ENCODE measurements around the gene TMEM37.

Gene TMEM37

DNA sequence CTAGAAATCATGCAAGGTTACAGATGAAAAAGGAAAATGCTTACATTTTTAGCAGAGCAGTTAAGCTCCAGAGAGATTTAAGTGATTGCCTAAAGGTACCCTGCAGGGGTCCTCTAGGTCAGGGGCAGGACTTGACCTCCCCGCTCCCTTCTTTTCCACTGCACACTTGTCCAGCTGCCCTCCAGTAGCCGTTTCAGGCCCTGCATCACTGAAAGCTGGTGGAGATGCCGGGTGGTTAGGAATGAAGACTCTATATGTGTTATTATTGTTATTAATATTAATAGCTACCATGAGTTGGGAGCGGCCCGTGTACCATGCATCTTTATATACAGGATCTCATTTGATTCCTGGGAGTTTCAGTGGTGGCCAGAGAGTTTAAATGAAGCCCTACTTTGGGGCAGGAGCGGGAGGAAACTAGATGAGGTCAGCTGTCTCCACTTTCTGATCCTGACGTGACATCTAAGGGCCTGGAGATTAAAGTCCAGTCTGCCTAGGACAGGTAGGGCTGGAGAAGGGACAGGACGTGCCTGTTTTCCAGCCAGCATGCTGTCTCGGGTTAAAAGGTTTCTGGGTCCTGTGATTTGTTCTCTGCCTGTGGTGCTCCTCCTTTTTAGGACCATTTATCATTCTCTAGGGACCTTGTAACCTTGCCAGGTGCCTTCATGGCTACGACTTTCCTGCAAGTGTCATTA lies 2.1 kb downstream of the TMEM37 start:
- DNase-seq (ENCODE audit: low read depth, low spot score) = peak; percentile 42

GRCh38 chr2:119434664-119435063 lies 3.0 kb downstream of the TMEM37 start:
- peak; percentile 90 for DNase-seq (ENCODE audit: low read depth, low spot score)

DNA sequence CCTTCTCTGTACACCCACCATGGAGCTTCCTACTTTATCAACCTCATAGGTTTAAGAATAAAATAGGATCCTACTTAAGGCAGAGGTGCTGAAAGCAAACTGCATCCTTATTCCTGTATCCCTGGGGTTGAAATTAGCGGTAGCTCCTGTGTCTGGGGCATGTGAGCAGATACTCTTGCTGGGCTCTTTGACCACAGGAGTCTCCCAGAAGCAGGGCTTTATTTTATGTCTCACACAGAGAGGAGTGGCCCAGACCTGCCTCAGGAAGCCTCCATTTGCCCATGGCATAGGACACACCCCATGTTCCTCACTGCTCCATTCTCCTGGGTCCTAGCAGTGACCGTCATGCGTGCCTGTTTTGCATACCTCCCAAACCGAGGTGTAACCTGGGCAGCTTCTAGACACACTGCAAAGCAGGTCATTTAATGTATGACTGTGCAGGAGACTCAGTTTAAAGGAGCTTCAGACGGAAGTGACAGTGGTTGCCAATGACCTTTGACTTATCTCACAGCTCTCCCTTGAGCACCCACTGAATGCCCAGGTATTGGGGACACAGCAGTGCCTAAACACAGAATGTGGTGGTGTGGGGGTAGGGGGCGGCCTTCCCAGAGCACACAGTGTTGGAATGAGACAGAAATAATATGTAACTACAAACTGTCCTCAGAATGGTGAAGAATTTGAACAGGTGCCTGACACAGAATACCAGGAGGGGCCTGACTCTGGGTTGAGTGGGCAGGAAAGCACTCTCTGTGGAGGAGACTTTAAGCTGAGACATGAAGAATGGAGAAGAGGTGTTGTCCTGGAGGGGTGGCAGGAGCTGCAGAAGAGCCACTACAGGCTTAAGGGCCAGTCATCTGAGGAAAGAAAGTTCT lies 3.7 kb downstream of the TMEM37 start:
- no peak for DNase-seq (ENCODE audit: low read depth, low spot score)

DNA sequence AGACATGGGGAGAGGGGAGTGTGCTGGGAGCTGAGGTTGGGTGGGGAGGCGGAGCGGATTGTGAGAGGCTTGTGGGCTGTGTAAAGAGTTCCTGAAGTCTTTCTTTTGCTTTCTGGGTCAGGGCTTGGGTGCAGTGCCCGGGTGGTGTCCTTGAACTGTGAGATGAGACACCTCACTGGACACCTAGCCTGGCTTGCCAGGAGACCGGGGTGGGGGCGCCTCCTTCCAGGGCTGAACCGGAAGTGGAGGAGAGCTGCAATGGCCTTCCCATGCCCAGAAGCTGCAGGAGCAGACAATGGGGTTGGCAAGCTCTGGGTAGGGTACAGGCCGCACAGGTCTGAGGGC lies 4.3 kb downstream of the TMEM37 start:
- no peak for DNase-seq (ENCODE audit: low read depth, low spot score)

DNA sequence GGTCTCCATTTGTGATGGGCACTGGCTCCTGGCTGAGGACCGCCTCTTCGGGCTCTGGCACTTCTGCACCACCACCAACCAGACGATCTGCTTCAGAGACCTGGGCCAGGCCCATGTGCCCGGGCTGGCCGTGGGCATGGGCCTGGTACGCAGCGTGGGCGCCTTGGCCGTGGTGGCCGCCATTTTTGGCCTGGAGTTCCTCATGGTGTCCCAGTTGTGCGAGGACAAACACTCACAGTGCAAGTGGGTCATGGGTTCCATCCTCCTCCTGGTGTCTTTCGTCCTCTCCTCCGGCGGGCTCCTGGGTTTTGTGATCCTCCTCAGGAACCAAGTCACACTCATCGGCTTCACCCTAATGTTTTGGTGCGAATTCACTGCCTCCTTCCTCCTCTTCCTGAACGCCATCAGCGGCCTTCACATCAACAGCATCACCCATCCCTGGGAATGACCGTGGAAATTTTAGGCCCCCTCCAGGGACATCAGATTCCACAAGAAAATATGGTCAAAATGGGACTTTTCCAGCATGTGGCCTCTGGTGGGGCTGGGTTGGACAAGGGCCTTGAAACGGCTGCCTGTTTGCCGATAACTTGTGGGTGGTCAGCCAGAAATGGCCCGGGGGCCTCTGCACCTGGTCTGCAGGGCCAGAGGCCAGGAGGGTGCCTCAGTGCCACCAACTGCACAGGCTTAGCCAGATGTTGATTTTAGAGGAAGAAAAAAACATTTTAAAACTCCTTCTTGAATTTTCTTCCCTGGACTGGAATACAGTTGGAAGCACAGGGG lies 5.5 kb downstream of the TMEM37 start:
- no peak for DNase-seq (ENCODE audit: low read depth, low spot score)

DNA sequence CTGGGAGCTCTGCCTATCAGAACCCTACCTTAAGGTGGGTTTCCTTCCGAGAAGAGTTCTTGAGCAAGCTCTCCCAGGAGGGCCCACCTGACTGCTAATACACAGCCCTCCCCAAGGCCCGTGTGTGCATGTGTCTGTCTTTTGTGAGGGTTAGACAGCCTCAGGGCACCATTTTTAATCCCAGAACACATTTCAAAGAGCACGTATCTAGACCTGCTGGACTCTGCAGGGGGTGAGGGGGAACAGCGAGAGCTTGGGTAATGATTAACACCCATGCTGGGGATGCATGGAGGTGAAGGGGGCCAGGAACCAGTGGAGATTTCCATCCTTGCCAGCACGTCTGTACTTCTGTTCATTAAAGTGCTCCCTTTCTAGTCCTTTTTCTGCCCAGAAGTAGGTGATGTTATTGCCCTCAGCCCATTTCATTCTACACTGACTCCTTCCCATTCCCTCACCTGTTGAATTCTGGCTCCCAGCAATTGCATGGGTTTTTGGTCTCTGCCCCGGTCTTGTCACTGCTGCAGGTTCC lies 6.5 kb downstream of the TMEM37 start:
- DNase-seq (ENCODE audit: low read depth, low spot score) = no peak

GRCh38 chr2:119438726-119439284 lies 7.2 kb downstream of the TMEM37 start:
- no peak for DNase-seq (ENCODE audit: low read depth, low spot score)

DNA sequence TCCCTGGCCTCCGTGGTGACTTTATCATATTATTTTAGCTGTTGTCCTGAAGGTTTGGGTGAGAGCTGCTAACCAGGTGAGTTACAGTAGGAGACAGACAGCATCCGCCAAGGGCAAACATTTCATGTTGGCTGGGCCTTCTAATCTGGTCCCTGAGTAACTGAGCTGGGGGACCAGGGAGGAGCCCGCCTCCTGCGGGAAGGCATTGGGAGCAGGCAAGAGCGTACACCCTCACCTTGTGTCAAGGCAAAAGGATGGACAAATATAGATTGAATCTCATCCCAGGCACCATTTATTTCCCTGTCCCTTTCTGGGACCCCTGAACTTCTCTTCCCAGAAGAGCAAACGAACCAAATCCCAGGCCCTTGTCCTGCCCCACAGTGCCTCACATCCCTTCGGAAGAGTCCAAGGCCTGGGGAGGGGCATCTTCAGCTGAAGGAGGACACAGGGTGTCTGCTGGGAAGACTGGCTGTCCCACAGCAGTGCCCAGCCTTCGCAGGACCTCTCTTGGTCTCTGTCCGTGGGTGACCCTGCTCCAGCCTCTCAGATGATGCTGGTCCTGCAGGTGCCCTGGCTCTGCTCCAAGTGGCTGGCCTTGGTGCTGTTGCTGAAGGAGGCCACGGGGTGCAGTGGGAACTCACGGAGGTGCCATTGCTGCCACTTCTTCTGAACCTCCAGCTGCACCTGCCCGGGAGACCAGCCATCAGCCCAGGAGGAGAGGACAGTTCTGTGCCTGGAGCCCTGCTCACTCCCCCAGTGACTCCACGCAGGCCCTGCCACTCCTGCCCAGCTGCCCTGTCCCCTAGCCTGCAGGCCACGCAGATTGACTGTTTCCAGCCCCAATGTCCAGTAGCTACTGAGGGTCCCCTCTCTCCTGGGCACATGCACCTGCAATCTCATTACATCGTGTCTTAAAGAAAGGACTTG lies 8.2 kb downstream of the TMEM37 start:
- no peak for DNase-seq (ENCODE audit: low read depth, low spot score)

- DNase-seq (ENCODE audit: low read depth, low spot score) = no peak
Observed at GRCh38 chr2:119440501-119440870, 8.8 kb downstream of the TMEM37 start.

DNA sequence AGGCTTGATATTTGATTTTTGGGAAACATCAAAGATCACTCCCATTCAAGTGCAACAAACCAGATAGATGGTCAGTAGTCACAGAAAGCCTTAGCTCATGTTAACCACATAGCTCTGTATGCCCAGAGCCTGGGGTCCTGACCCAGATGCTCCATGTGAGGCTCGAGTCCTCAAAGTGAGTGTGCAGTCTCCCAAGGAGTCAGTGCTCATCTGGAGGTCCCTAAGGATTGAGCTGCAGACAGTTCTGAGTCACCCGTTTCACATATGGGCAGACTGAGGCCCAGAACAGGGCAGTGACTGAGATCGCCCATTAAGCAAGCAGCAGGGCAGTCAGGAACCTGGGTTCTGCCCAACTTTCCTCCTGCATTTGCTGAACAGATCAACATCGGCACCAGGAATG lies 9.2 kb downstream of the TMEM37 start:
- no peak for DNase-seq (ENCODE audit: low read depth, low spot score)

GRCh38 chr2:119441376-119442225 lies 9.9 kb downstream of the TMEM37 start:
- no peak for DNase-seq (ENCODE audit: low read depth, low spot score)

DNA sequence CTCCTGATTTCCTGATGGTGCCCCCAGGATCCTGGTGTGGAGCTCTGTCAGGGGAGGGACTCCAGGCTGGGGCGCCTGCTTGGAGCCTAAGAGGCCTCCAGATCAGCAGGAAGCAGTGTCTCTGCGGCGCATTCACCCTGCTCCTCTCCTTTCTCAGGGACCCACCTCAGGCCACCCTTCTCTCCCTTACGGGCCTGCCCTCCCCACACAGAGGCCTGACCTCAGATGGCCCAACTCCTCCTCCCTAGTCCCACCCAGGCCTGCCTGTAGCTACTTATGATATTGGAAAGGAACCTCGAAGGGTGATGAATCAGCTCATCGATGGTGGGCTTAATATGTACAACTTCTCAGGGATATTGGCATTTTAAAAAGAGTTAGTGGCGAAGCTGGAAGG lies 10.6 kb downstream of the TMEM37 start:
- DNase-seq (ENCODE audit: low read depth, low spot score) = no peak

DNA sequence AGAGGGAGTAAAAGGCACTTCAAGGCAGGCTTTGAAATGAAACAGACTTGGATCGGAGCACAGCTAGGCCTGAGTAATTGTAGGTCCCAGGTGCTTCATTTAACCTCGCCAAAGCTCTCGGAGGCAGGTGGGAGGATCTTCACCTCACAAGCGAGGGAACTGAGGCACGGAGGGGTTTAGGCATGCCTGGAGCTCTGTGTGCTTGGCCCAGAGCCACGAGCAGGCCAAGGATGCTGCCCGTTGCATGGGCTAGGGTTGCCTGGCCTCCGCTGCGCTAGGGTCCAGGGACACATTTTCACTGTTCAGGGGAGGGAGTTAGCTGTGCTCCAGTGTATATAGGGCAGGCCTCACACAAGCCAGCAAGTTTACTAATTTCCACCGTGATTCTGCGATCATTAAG lies 11.2 kb downstream of the TMEM37 start:
- no peak for DNase-seq (ENCODE audit: low read depth, low spot score)

- DNase-seq (ENCODE audit: low read depth, low spot score) = no peak
Observed at GRCh38 chr2:119446037-119446436, 14.4 kb downstream of the TMEM37 start.

DNA sequence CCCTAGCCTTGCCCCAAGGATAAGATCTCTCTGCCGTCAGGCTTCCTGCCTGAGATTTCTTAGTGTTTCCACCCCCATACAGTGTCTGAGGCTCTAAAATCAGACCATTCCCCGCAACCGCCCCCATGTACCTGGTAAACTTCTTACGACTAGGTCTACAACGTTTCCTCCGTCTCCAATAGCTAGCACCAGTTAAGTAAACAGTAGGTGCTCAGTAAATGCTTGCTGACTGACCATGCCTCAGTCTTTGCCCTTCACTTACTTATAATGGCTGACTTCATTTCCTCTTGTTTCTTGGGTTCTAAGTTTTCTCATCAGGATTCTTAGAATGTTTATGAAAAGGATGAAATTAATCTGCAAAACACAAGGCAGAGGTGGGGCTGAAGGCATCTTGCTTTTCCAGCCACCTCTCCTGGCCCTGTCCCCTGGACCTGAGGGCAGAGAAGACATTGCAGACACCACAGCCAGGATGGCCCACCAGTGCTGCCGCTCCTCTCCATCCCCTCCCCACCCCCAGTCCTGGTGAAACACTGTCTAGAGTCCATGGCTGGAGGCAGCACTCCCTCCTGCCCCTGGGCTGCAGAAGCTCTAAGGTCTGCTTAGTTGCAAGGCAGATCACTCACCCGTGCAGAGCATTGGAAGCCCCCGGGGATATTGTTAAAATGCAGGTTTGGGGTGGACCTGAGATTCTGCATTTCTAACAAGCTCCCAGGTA lies 16.9 kb downstream of the TMEM37 start:
- DNase-seq (ENCODE audit: low read depth, low spot score) = peak; percentile 36

- DNase-seq (ENCODE audit: low read depth, low spot score) = no peak
Observed at GRCh38 chr2:119449521-119449920, 17.9 kb downstream of the TMEM37 start.

GRCh38 chr2:119451336-119452050 lies 19.8 kb downstream of the TMEM37 start:
- DNase-seq (ENCODE audit: low read depth, low spot score) = no peak

DNA sequence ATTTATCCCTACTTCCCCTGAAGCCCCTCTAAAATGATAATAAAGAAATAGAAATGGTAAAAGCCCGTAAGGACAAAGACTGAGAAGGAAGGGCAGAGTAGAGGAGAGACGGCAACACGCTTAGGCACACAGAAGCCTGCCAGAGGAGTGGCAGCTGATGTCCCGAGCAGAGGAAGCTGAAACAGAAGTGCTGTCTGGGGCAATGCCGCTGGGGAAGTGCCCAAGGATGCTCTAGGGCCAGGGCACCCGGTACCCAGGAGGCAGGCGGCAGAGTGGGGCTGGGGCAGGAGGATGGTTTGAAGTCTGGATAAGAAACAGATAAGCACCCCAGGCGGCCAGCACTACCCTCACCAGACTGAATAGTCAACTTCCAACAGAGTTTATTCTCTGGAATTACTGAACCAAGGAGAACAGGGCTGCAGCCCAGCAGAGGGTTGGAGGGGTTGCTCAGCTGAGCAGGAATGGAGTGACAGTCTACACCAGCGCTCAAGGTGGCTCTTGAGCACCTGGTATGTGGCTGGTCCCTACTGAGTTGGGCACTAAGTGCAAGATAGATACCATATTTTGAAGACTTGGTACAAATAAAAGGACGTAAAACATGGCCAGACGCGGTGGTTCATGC lies 22.4 kb downstream of the TMEM37 start:
- DNase-seq (ENCODE audit: low read depth, low spot score) = no peak
